Measurements from ENCODE around the gene ZNF804A.

ZNF804A gene

DNA sequence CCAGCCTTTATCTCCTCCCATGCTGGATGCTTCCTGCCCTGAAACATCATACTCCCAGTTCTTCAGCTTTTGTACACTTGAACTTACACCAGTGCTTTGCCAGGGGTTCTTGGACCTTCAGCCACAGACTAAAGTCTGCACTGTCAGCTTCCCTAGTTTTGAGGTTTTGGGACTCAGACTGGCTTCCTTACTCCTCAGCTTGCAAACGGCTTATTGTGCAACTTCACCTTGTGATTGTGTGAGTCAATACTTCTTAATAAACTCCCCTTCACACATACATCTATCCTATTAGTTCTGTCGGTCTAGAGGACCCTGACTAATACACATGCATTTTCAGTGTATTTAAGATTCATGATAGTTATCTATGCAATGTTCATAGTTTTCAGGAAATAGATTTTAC lies 35.8 kb upstream of the ZNF804A start:
- Histone ChIP-seq H4K20me1 (ENCODE audit: insufficient read depth) (no peaks in the 10 kb centered on the region), H3K79me2 (ENCODE audit: insufficient read depth, low read depth) (no peaks in the 10 kb centered on the region), H3K36me3 (ENCODE audit: insufficient read depth) (no peaks in the 10 kb centered on the region), H2AFZ (ENCODE audit: low read depth) (no peak overlapping the region), H3K4me2 (no peak overlapping the region), H3K9ac (no peak overlapping the region), H3K4me1 (ENCODE audit: low read depth, poor library complexity, severe bottlenecking) (no peaks in the 10 kb centered on the region), H3K27ac (no peak overlapping the region), H3K27me3 (ENCODE audit: insufficient read depth, low read depth) (no peaks in the 10 kb centered on the region), H3K4me3 (IDR thresholded peaks at IDR 0.05; ENCODE audit: insufficient read depth, low read depth, low read length) (no peak overlapping the region)
- TF ChIP-seq, protein P1, sequence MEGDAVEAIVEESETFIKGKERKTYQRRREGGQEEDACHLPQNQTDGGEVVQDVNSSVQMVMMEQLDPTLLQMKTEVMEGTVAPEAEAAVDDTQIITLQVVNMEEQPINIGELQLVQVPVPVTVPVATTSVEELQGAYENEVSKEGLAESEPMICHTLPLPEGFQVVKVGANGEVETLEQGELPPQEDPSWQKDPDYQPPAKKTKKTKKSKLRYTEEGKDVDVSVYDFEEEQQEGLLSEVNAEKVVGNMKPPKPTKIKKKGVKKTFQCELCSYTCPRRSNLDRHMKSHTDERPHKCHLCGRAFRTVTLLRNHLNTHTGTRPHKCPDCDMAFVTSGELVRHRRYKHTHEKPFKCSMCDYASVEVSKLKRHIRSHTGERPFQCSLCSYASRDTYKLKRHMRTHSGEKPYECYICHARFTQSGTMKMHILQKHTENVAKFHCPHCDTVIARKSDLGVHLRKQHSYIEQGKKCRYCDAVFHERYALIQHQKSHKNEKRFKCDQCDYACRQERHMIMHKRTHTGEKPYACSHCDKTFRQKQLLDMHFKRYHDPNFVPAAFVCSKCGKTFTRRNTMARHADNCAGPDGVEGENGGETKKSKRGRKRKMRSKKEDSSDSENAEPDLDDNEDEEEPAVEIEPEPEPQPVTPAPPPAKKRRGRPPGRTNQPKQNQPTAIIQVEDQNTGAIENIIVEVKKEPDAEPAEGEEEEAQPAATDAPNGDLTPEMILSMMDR (conservative IDR thresholded peaks at IDR 0.05; ENCODE audit: low read depth, low read length), result no peak

GRCh38 chr2:184564092-184564491 lies 34.2 kb upstream of the ZNF804A start:
- Histone ChIP-seq H4K20me1 (ENCODE audit: insufficient read depth) (no peaks in the 10 kb centered on the region), H3K27me3 (ENCODE audit: insufficient read depth, low read depth) (no peaks in the 10 kb centered on the region), H3K36me3 (ENCODE audit: insufficient read depth) (no peaks in the 10 kb centered on the region), H2AFZ (ENCODE audit: low read depth) (no peak overlapping the region), H3K4me3 (IDR thresholded peaks at IDR 0.05; ENCODE audit: insufficient read depth, low read depth, low read length) (no peak overlapping the region), H3K79me2 (ENCODE audit: insufficient read depth, low read depth) (no peaks in the 10 kb centered on the region), H3K4me1 (ENCODE audit: low read depth, poor library complexity, severe bottlenecking) (no peaks in the 10 kb centered on the region), H3K9ac (no peak overlapping the region), H3K4me2 (no peak overlapping the region), H3K27ac (no peak overlapping the region)
- TF ChIP-seq, protein P1 (conservative IDR thresholded peaks at IDR 0.05; ENCODE audit: low read depth, low read length), result no peak

- no peaks in the 10 kb centered on the region for H3K79me2 ChIP-seq (ENCODE audit: insufficient read depth, low read depth)
- H2AFZ ChIP-seq (ENCODE audit: low read depth), result no peak overlapping the region
- H3K36me3 ChIP-seq (ENCODE audit: insufficient read depth), result no peaks in the 10 kb centered on the region
- H4K20me1 ChIP-seq (ENCODE audit: insufficient read depth), result no peaks in the 10 kb centered on the region
- peaks cover 14% of the 10 kb centered on the region for H3K4me1 ChIP-seq (ENCODE audit: low read depth, poor library complexity, severe bottlenecking)
- H3K4me2 ChIP-seq, result no peak overlapping the region
- no peak overlapping the region for H3K27ac ChIP-seq
- TF ChIP-seq, protein P1 (conservative IDR thresholded peaks at IDR 0.05; ENCODE audit: low read depth, low read length), result no peak
- H3K9ac ChIP-seq, result no peak overlapping the region
- no peak overlapping the region for H3K4me3 ChIP-seq (IDR thresholded peaks at IDR 0.05; ENCODE audit: insufficient read depth, low read depth, low read length)
- H3K27me3 ChIP-seq (ENCODE audit: insufficient read depth, low read depth), result no peaks in the 10 kb centered on the region
These were observed 31.6 kb upstream of the ZNF804A start for GRCh38 chr2:184566716-184567115.

- Histone ChIP-seq H2AFZ (ENCODE audit: low read depth) (no peak overlapping the region), H3K4me1 (ENCODE audit: low read depth, poor library complexity, severe bottlenecking) (no peaks in the 10 kb centered on the region), H3K27ac (no peak overlapping the region), H3K9ac (no peak overlapping the region), H3K36me3 (ENCODE audit: insufficient read depth) (no peaks in the 10 kb centered on the region), H3K27me3 (ENCODE audit: insufficient read depth, low read depth) (no peaks in the 10 kb centered on the region), H3K4me3 (IDR thresholded peaks at IDR 0.05; ENCODE audit: insufficient read depth, low read depth, low read length) (no peak overlapping the region), H3K4me2 (no peak overlapping the region), H3K79me2 (ENCODE audit: insufficient read depth, low read depth) (no peaks in the 10 kb centered on the region), H4K20me1 (ENCODE audit: insufficient read depth) (no peaks in the 10 kb centered on the region)
- TF ChIP-seq, protein P1 (conservative IDR thresholded peaks at IDR 0.05; ENCODE audit: low read depth, low read length), result no peak
These were observed 21.3 kb upstream of the ZNF804A start for GRCh38 chr2:184577056-184577455.
